Adrenal gland (tissue), 12 donors: ENCODE results near the gene DCDC2C. TPM values are rescaled to one million over a fixed set of nuclear protein-coding genes. Genes with fewer than 3 reads are reported as not detected.

Experiments
- DNase-seq, 7 donors: peaks; one replicate each; pipeline ENCODE4 v3.0.0-alpha.2; 2019 to 2020
- H3K27ac ChIP-seq, 5 donors: fragments of 200-600 bp; sonication (generic) in 4 of 5; 1 replicate in 3 of 5; 2 replicates in 2 of 5; pipeline versions ENCODE4 v1.5.1 to v1.8.0; 2016 to 2020; ENCODE audit warnings: mild to moderate bottlenecking in 1 of 5
- H3K27me3 ChIP-seq: fragments of 200-600 bp; 2 replicates; pipeline ENCODE4 v1.8.0; 2021
- H3K36me3 ChIP-seq, 2 donors: fragments of 200-600 bp; replicated peaks in 1 of 2; 1 replicate in 1 of 2; 2 replicates in 1 of 2; pipeline versions ENCODE4 v1.5.1 to v1.8.0; 2018 to 2022
- H3K4me1 ChIP-seq, 2 donors: fragments of 200-600 bp; replicated peaks in 1 of 2; 1 replicate in 1 of 2; 2 replicates in 1 of 2; pipeline versions ENCODE4 v1.5.1 to v1.8.0; 2018 to 2021
- H3K4me3 ChIP-seq, 4 donors: fragments of 200-600 bp; sonication (generic) in 3 of 4; one replicate each; pipeline ENCODE4 v1.5.1; 2016 to 2018
- H3K9me3 ChIP-seq, 3 donors: fragments of 200-600 bp; sonication (generic) in 1 of 3; replicated peaks in 1 of 3; 1 replicate in 2 of 3; 2 replicates in 1 of 3; pipeline versions ENCODE4 v1.5.1 to v1.8.0; 2016 to 2021
- POLR2A ChIP-seq, 2 donors: fragments of 450-650 bp; IDR thresholded peaks; one replicate each; pipeline ENCODE4 v1.6.1; 2017; ENCODE audit warnings: antibody characterized with exemption in 2 of 2, mild to moderate bottlenecking in 2 of 2, moderate library complexity in 1 of 2
- WGBS, 4 donors: extraction: QIAGEN DNeasy Blood & Tissue Kit in 2 of 4; methylation state at CpG; one replicate each; pipeline versions ENCODE4 v1.1.5 to v1.1.7; 2013 to 2017; 5-methylcytosine and 5-hydroxymethylcytosine counted together
- intact Hi-C, 2 donors: fragments of 100-400 bp; cut with DNase I; formaldehyde crosslinking; loops; one replicate each; pipeline versions ENCODE4 v1.14.1 to v1.15.0; 2022 to 2023
- polyA plus RNA-seq, 3 donors: library from polyadenylated mRNA; stranded (reverse); fragments of 200-250 nt in 2 of 3; fragments of 350-450 nt in 1 of 3; fragmentation: Illumina TruSeq in 1 of 3; extraction: RNeasy Lipid Tissue Mini Kit (QIAGEN cat#74804) in 1 of 3; gene quantifications; one replicate each; pipeline ENCODE4 v1.2.3, GENCODE V29; 2013 to 2014
- total RNA-seq, 9 donors: library from RNA; depleted of rRNA in 4 of 9; stranded (reverse); fragments of >200 nt in 4 of 9; fragments of 120-200 nt in 1 of 9; fragmentation: NEBNext Ultra II Directional in 1 of 9; extraction: Animal tissue kit (Norgen Biotek cat#: 25700) in 1 of 9; gene quantifications; one replicate each; pipeline versions ENCODE4 v1.1.0 to v1.2.4, GENCODE V29; 2013 to 2023
- TF ChIP-seq, protein P1 (sequence below), 6 experiments: fragments of 450-650 bp in 4 of 6; fragments of 200-600 bp in 2 of 6; sonication (generic) in 1 of 6; IDR thresholded peaks; 1 replicate in 5 of 6; 2 replicates in 1 of 6; pipeline versions ENCODE4 v1.5.1 to v1.8.0; 2016 to 2021; ENCODE audit warnings: antibody characterized with exemption in 6 of 6, mild to moderate bottlenecking in 2 of 6, moderate library complexity in 1 of 6
- donor health status: healthy with polysubstance abuse.
- donor health status: Bipolar disorder and iron deficiency.
- donor health status: DM: yes; HTN: yes; CAD: no.
- donor health status: DM: no; HTN: no; CAD: no.
- donor health status: DM: no; HTN: no; CAD: no.
- donor health status: DM: yes; HTN: yes; CAD: no.

Gene DCDC2C
- total and polyA plus RNA-seq, 12 donors: 0.18 to 2.0 (median 0.39) TPM; not detected in 6

DNA sequence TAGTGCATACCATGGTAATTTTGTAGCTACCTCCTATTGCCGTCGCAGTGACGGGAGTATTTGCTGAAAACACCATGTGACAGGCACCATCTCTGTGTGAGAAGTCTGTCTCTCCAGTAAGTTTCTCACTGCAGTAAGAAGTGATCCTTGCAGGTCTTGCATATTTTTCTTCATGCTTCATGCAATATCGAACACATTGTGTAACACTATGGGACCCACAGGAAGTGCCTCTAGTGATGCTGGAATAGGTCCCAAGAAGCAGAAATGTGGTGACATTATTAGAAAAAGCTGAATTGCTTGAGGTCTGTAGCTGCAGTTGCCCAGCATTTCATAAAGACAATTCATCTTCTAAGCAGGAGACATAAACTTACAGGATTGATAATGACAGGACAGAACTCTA, 167.6 kb downstream of the DCDC2C start:
- Histone ChIP-seq H3K4me1 (no peaks in the 10 kb centered on the region), H3K27ac (no peak overlapping the region), H3K4me3 (no peak overlapping the region), H3K36me3 (no peaks in the 10 kb centered on the region), H3K9me3 (no peaks in the 10 kb centered on the region), H3K27me3 (no peaks in the 10 kb centered on the region)
- TF ChIP-seq, protein P1, sequence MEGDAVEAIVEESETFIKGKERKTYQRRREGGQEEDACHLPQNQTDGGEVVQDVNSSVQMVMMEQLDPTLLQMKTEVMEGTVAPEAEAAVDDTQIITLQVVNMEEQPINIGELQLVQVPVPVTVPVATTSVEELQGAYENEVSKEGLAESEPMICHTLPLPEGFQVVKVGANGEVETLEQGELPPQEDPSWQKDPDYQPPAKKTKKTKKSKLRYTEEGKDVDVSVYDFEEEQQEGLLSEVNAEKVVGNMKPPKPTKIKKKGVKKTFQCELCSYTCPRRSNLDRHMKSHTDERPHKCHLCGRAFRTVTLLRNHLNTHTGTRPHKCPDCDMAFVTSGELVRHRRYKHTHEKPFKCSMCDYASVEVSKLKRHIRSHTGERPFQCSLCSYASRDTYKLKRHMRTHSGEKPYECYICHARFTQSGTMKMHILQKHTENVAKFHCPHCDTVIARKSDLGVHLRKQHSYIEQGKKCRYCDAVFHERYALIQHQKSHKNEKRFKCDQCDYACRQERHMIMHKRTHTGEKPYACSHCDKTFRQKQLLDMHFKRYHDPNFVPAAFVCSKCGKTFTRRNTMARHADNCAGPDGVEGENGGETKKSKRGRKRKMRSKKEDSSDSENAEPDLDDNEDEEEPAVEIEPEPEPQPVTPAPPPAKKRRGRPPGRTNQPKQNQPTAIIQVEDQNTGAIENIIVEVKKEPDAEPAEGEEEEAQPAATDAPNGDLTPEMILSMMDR (IDR thresholded peaks at IDR 0.05): no peak
- TF ChIP-seq POLR2A (IDR thresholded peaks at IDR 0.05): no peak
- WGBS, 4 donors: 64 to 84% (median 74%) methylated on average over 4 of the region's 4 CpGs
- DNase-seq: no peak
- intact Hi-C loops: no loop called here

DNA sequence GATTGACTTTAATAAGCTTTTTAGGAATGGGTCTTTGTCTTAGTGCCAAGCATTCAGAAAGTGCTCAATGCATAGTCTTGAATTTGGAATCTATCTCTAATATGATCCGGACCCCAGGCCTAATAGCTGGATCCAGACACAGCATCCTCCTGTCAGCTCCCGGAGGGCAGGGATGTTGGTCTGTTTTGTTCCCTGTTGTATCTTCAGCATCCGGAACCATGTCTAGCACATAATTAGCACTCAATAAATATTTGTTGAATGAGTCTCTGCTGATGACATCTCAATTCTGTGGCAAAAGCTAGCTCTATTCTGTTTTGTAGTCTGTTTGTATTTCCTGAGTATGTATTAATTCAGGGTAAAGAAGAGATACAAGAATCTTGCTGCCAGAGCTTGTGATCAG, 169.1 kb downstream of the DCDC2C start:
- H3K36me3 ChIP-seq: no peaks in the 10 kb centered on the region
- no peak overlapping the region for H3K27ac ChIP-seq
- intact Hi-C loops: no loop called here
- WGBS, 4 donors: 83 to 92% (median 85%) methylated on average over 3 of the region's 3 CpGs
- TF ChIP-seq POLR2A (IDR thresholded peaks at IDR 0.05): no peak
- TF ChIP-seq, protein P1 (IDR thresholded peaks at IDR 0.05): no peak
- no peaks in the 10 kb centered on the region for H3K4me1 ChIP-seq
- H3K27me3 ChIP-seq: no peaks in the 10 kb centered on the region
- H3K9me3 ChIP-seq: no peaks in the 10 kb centered on the region
- no peak overlapping the region for H3K4me3 ChIP-seq
- no peak for DNase-seq

DNA sequence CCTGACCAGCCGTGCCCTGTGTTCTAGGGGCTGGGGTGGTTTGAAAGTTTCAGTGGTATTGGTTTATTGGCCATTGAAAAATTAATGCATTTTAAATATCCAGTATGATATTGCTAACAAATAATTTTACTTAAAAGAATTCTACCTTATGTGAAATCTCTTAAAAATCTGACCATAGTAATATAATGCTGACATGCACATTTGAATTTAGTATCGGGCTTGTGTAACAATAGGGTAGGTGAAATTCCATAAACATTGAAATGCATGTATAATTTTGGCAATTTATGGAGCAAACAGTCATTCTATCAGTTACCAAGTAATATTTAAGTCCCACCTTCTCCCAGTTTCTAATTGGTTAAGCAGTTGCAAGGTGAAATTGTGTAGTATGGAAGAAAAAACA, 170.5 kb downstream of the DCDC2C start:
- intact Hi-C loops: no loop called here
- DNase-seq: no peak
- WGBS, 4 donors: 87 to 96% (median 88%) methylated on average over 2 of the region's 2 CpGs
- H3K4me3 ChIP-seq: no peak overlapping the region
- no peaks in the 10 kb centered on the region for H3K4me1 ChIP-seq
- H3K27ac ChIP-seq: no peak overlapping the region
- no peaks in the 10 kb centered on the region for H3K9me3 ChIP-seq
- no peak for TF ChIP-seq POLR2A (IDR thresholded peaks at IDR 0.05)
- TF ChIP-seq, protein P1 (IDR thresholded peaks at IDR 0.05): no peak
- H3K36me3 ChIP-seq: no peaks in the 10 kb centered on the region
- H3K27me3 ChIP-seq: no peaks in the 10 kb centered on the region

DNA sequence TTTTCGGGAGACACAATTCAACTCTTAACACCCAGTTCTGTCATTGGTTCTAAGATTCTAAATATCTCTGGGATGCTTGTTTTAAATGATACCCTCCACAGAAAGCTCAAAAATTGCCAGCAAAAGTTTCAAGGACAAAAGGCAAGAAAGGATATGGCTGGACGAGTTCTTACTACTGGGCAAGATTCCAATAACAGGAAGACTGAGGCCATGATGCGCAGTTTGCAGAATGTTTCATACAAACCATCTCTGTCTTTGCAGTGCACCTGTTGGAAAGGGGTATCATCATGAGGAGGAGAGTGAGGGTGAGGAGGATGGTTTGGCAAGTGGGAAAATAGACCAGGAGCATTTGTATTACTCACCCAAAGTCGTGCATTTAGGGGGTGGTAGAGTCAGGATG, 172.8 kb downstream of the DCDC2C start:
- Histone ChIP-seq H3K27me3 (no peaks in the 10 kb centered on the region), H3K4me1 (no peaks in the 10 kb centered on the region), H3K4me3 (no peak overlapping the region), H3K36me3 (no peaks in the 10 kb centered on the region), H3K9me3 (no peaks in the 10 kb centered on the region), H3K27ac (no peak overlapping the region)
- intact Hi-C loops: no loop called here
- no peak for DNase-seq
- TF ChIP-seq, protein P1 (IDR thresholded peaks at IDR 0.05): no peak
- TF ChIP-seq POLR2A (IDR thresholded peaks at IDR 0.05): no peak
- WGBS, 4 donors: 63 to 69% (median 66%) methylated on average over 4 of the region's 4 CpGs
